Body of pancreas (tissue), 4 donors: ENCODE data around the gene PRKAG2.

Experiments used
- CTCF ChIP-seq, 7 experiments: fragments of 450-650 bp in 4 of 7; fragments of 200-600 bp in 3 of 7; sonication (generic) in 3 of 7; IDR thresholded peaks; one replicate each; pipeline ENCODE4 v1.5.1; 2016 to 2019; ENCODE audit warnings: antibody characterized with exemption in 7 of 7
- POLR2A ChIP-seq, 3 donors: fragments of 450-650 bp; IDR thresholded peaks; one replicate each; pipeline ENCODE4 v1.6.1; 2016; ENCODE audit warnings: antibody characterized with exemption in 3 of 3, mild to moderate bottlenecking in 2 of 3

- TF ChIP-seq POLR2A (IDR thresholded peaks at IDR 0.05) = no peak
- TF ChIP-seq CTCF (IDR thresholded peaks at IDR 0.05) = no peak
Measured at GRCh38 chr7:151824373-151824933, 52.5 kb downstream of the PRKAG2 start.
